Parathyroid adenoma (tissue), 2 donors: ENCODE measurements around the gene TPPP3.

Source experiments
- H2AFZ ChIP-seq: fragments of 300-600 bp; sonication (generic); one replicate; pipeline ENCODE4 v1.7.0; 2017; ENCODE audit warnings: antibody characterized with exemption, mild to moderate bottlenecking
- H3K27ac ChIP-seq: fragments of 300-600 bp; sonication (generic); one replicate; pipeline ENCODE4 v1.7.0; 2017
- H3K27me3 ChIP-seq: fragments of 300-600 bp; sonication (generic); one replicate; pipeline ENCODE4 v1.7.0; 2017; ENCODE audit warnings: low read length; ENCODE audit not compliant: control insufficient read depth, insufficient read depth
- H3K36me3 ChIP-seq: fragments of 300-600 bp; sonication (generic); one replicate; pipeline ENCODE4 v1.7.0; 2017; ENCODE audit warnings: low read length; ENCODE audit not compliant: control insufficient read depth, insufficient read depth
- H3K4me1 ChIP-seq: fragments of 300-600 bp; sonication (generic); one replicate; pipeline ENCODE4 v1.7.0; 2017; ENCODE audit warnings: control low read depth
- H3K4me2 ChIP-seq: fragments of 300-600 bp; sonication (generic); one replicate; pipeline ENCODE4 v1.7.0; 2017; ENCODE audit warnings: low read length
- H3K4me3 ChIP-seq: fragments of 300-600 bp; sonication (generic); one replicate; pipeline ENCODE4 v1.7.0; 2017; ENCODE audit warnings: low read depth, low read length
- H3K79me2 ChIP-seq: fragments of 300-600 bp; sonication (generic); one replicate; pipeline ENCODE4 v1.7.0; 2017; ENCODE audit warnings: control low read depth
- H3K9ac ChIP-seq: fragments of 300-600 bp; sonication (generic); one replicate; pipeline ENCODE4 v1.7.0; 2017; ENCODE audit warnings: mild to moderate bottlenecking
- H3K9me3 ChIP-seq: fragments of 300-600 bp; sonication (generic); one replicate; pipeline ENCODE4 v1.7.0; 2017; ENCODE audit warnings: low read length; ENCODE audit not compliant: control insufficient read depth
- TF ChIP-seq, protein P1 (sequence below): fragments of 300-600 bp; sonication (generic); IDR thresholded peaks from one replicate; pipeline ENCODE4 v1.7.0; 2017; ENCODE audit warnings: antibody characterized with exemption, mild to moderate bottlenecking
- donor health status: primary hyperparathyroidism.

The TPPP3 gene

DNA sequence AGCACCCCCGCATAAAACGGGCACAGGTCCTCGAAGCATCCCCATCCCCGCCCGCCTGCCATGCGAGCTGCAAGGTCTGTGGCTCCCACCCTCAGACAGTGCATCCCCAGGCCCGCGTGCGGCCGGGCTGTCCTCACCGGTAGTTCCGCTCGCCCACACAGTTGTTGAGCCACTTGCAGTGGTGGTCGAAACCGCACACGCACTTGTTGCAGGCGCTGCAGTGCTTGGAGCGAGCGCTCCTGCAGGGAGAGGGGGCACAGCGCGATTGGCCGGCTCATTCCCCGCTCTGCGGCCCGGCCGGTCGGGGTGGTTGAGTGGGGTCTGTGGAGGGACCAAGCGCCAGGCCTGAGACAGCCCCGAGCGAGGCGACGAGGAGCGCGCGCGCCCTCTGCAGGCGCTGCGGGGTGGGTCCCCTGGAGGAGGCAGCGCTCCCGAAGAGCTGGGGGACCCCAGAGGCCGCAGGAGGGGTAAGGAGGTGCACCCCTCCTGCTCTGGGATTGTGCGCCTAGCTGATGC lies 6.0 kb upstream of the TPPP3 start:
- Histone ChIP-seq H3K4me1 (peaks cover 25% of the 10 kb centered on the region), H3K9ac (no peak overlapping the region), H3K4me3 (no peak overlapping the region)

GRCh38 chr16:67398546-67399217 lies 5.4 kb upstream of the TPPP3 start:
- H3K4me1 ChIP-seq: peaks cover 24% of the 10 kb centered on the region
- no peaks in the 10 kb centered on the region for H3K79me2 ChIP-seq
- H3K27me3 ChIP-seq: no peaks in the 10 kb centered on the region

More for the DNA sequence above, 6.0 kb upstream of the TPPP3 start:
- Histone ChIP-seq H3K79me2 (no peaks in the 10 kb centered on the region), H3K4me2 (no peak overlapping the region), H2AFZ (peak overlapping the region; percentile 35), H3K36me3 (no peaks in the 10 kb centered on the region), H3K27me3 (no peaks in the 10 kb centered on the region), H3K27ac (no peak overlapping the region), H3K9me3 (no peaks in the 10 kb centered on the region)
- TF ChIP-seq, protein P1, sequence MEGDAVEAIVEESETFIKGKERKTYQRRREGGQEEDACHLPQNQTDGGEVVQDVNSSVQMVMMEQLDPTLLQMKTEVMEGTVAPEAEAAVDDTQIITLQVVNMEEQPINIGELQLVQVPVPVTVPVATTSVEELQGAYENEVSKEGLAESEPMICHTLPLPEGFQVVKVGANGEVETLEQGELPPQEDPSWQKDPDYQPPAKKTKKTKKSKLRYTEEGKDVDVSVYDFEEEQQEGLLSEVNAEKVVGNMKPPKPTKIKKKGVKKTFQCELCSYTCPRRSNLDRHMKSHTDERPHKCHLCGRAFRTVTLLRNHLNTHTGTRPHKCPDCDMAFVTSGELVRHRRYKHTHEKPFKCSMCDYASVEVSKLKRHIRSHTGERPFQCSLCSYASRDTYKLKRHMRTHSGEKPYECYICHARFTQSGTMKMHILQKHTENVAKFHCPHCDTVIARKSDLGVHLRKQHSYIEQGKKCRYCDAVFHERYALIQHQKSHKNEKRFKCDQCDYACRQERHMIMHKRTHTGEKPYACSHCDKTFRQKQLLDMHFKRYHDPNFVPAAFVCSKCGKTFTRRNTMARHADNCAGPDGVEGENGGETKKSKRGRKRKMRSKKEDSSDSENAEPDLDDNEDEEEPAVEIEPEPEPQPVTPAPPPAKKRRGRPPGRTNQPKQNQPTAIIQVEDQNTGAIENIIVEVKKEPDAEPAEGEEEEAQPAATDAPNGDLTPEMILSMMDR: peak; percentile 75

DNA sequence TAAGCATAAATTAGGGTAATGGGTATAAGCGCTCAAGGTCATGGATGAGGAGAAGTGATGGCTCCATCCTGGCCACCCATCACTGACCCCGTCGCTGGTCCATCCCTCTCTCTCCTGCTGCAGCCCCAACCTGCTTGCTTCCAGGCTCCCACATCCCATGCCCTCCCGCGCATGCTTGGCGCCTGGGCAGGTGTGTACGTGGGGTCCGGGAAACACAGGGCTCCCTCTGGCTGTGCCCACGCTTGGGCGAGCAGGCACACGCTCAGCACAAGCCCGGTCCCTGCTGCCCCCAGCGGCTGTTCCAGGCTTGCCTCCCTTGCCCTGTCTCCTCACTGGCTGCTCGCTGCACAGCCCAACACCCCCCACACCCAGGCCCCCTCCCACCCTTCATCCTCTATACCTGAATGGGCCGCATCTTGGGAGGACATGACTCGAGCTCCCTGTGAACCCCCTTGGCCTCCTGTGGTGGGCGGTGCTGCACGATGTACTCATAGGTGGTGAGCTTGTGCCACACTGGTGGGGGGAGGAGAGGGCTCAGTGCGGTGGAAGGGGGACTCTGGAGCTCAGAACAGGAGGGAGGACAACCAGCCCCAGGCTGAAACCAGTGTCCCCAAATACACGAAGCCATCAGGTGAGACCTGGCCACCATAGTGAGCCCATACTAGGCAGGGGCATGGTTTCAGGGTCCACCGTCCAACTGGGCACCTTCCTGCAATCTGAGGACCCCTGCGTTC lies 4.7 kb upstream of the TPPP3 start:
- TF ChIP-seq, protein P1: peak; percentile 9
- Histone ChIP-seq H3K4me3 (no peak overlapping the region), H2AFZ (no peak overlapping the region), H3K79me2 (no peaks in the 10 kb centered on the region), H3K4me2 (no peak overlapping the region), H3K27ac (no peak overlapping the region), H3K9me3 (no peaks in the 10 kb centered on the region), H3K4me1 (peaks cover 26% of the 10 kb centered on the region), H3K36me3 (no peaks in the 10 kb centered on the region), H3K9ac (no peak overlapping the region), H3K27me3 (no peaks in the 10 kb centered on the region)

More at GRCh38 chr16:67398546-67399217, 5.4 kb upstream of the TPPP3 start:
- no peak overlapping the region for H3K9ac ChIP-seq
- no peak overlapping the region for H3K27ac ChIP-seq
- no peaks in the 10 kb centered on the region for H3K9me3 ChIP-seq
- H3K4me3 ChIP-seq: no peak overlapping the region
- no peak overlapping the region for H2AFZ ChIP-seq
- TF ChIP-seq, protein P1: no peak
- H3K4me2 ChIP-seq: no peak overlapping the region
- no peaks in the 10 kb centered on the region for H3K36me3 ChIP-seq

DNA sequence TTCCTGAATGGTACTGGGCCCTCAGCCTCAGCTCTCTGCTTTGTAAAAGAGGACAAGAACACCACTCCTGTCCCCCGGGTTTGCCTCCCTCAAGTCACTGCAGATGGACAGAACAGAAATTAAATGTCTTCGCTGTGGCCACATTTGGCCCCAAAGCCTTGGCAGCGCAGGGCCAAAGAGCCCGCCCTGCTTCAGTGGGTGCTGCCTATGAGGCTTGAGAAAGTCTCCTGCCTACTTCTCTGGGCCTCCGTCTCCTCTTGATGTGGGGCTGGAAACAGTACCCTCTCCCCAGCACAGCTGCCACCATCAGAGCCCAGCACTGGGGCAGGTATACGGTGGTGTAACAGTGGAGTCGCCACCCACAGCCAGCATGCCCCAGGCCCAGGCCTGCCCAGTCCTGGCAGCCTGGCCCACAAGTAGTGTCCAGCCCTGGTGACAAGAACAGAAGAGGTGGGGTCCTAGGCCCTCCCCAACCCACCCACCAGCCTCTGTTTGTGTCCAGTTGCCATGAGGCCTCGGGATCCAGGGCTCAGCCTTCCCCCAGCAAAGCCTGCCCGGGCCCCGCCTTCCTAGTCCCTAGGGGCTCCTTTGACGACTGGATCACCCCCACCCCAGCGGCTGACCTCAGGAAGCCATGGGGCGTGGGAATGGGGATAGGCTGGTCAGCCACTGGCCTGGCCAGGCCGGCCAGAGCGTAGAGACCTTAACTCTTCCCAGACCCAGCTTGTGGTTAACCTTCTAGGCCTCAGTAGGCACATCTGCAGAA lies 3.9 kb upstream of the TPPP3 start:
- Histone ChIP-seq H3K27me3 (no peaks in the 10 kb centered on the region), H3K27ac (peak overlapping the region; percentile 49), H3K4me1 (peaks cover 27% of the 10 kb centered on the region), H3K9ac (no peak overlapping the region), H3K9me3 (no peaks in the 10 kb centered on the region), H3K36me3 (no peaks in the 10 kb centered on the region), H2AFZ (no peak overlapping the region), H3K4me2 (no peak overlapping the region), H3K79me2 (no peaks in the 10 kb centered on the region), H3K4me3 (no peak overlapping the region)
- TF ChIP-seq, protein P1: no peak
